Stimulated activated naive CD8-positive, alpha-beta T cell treated with anti-CD3 and anti-CD28 coated beads, Interleukin-15, amount 100 ng/mL, for 72 hours (primary cell): Measurements from ENCODE around the gene HIRIP3.

Experiments used
- ATAC-seq: fragments of 150-1000 bp; cut with Tn5 transposase; 2 replicates; pipeline ENCODE4 v1.10.0; 2021; ENCODE audit warnings: mild to moderate bottlenecking, moderate library complexity
- DNase-seq, 2 donors: peaks; one replicate each; pipeline ENCODE4 v3.0.0; 2021 to 2022
- H3K27ac Mint-ChIP-seq, 2 donors: one replicate each; pipeline ENCODE4 v1.8.0; 2022; ENCODE audit warnings: mild to moderate bottlenecking in 2 of 2, mixed read lengths in 2 of 2, moderate library complexity in 2 of 2
- H3K27me3 Mint-ChIP-seq: one replicate; pipeline ENCODE4 v1.8.0; 2022; ENCODE audit warnings: mixed read lengths
- H3K4me1 Mint-ChIP-seq: one replicate; pipeline ENCODE4 v1.8.0; 2022; ENCODE audit warnings: mild to moderate bottlenecking, mixed read lengths
- H3K4me3 Mint-ChIP-seq, 2 donors: one replicate each; pipeline ENCODE4 v1.8.0; 2022; ENCODE audit warnings: mild to moderate bottlenecking in 2 of 2, mixed read lengths in 2 of 2, moderate library complexity in 1 of 2
- H3K9me3 Mint-ChIP-seq, 2 donors: one replicate each; pipeline ENCODE4 v1.8.0; 2022; ENCODE audit warnings: mixed read lengths in 2 of 2

HIRIP3 gene

DNA sequence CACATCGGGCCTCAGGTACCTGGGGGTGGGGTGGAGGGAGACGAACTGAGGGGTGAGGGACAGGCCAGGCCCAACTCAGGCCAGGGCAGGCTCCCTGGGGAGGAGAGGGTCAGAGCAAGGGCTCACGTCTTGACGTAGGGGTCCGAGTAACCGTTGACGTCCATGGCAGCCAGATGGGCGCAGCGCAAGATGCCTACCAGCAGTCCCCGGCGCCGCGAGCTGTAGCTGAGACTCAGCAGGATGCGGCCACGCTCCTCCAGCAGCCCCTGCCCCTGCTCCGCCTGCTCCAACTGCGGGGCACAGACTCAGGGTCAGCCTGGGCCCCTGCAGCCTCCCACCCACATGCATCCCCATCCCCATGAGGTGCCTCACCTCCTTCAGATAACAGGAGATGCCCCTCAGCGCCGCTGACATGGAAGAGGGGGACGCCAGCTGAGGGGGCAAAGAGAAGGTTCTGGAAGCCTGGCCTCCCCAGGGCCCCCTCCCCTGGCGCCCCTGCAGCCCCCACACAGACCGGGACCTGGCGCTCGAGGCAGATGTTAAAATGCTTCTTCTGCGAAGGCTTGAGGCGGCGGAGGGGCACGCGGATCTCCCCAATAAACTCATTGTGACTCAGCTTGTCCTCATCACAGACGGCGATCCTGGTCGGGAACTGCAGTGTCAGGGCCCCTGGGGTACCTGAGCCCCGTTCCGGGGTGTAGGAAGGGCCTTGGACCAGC, 11.4 kb upstream of the HIRIP3 start:
- Mint-ChIP-seq H3K4me1 (peaks cover 37% of the 10 kb centered on the region), H3K27me3 (peaks cover 37% of the 10 kb centered on the region), H3K9me3 (no peaks in the 10 kb centered on the region), H3K4me3 (no peak overlapping the region), H3K27ac (peak overlapping the region in 1 of 2 donors; percentile 85)
- DNase-seq = no peak
- ATAC-seq = no peak

DNA sequence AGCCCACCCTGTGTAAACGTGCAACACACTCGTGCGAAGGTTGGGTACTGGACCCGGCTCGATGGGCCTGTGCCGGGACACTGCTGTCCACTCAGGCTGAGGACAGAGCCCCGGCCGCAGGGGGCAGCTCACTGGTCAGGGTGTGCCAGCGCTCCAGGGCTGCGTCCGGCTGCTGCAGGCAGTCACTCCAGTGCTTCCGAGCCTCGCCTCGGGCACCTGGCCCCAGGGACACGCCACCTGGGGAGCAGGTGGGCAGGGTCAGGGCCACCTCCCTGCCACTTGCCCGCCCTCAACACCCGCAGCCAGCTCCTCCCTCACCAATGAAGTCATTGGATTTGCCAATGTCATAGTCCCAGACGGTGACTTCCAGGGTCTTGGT, 10.7 kb upstream of the HIRIP3 start:
- Mint-ChIP-seq H3K9me3 (no peaks in the 10 kb centered on the region), H3K27ac (no peak overlapping the region), H3K27me3 (peaks cover 30% of the 10 kb centered on the region), H3K4me3 (no peak overlapping the region), H3K4me1 (peaks cover 30% of the 10 kb centered on the region)
- no peak for DNase-seq
- no peak for ATAC-seq

GRCh38 chr16:30005341-30006094, 10.1 kb upstream of the HIRIP3 start:
- H3K27ac Mint-ChIP-seq = no peak overlapping the region
- H3K27me3 Mint-ChIP-seq = peaks cover 26% of the 10 kb centered on the region
- H3K4me1 Mint-ChIP-seq = peaks cover 29% of the 10 kb centered on the region
- ATAC-seq (peak; percentile 68), DNase-seq (peak; percentile 39 to 45)
- no peak overlapping the region for H3K4me3 Mint-ChIP-seq
- no peaks in the 10 kb centered on the region for H3K9me3 Mint-ChIP-seq

DNA sequence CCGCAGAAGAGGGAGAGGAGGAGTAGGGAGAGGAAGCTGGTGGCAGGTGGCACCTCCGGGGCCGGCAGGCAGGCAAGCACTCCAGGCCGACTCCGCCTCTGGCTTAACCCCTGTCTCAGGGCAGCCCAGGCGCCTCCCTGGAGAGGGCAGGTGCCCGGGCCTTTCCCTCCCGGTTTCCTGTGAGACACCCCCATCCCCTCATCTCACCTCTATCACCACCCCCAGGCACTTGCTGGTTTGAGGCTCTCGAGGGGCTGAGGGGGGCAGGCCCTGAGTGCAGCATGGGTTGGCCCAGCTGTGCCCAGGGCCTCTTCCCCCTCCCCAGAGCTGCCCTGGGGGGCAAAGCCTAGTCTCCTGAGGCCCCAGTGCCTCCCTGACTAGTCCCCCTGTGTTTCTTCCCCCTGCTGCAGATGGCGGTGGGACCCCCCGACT, 9.4 kb upstream of the HIRIP3 start:
- peak overlapping the region in 1 of 2 donors; percentile 93 for H3K27ac Mint-ChIP-seq
- H3K4me3 Mint-ChIP-seq = no peak overlapping the region
- H3K4me1 Mint-ChIP-seq = peaks cover 22% of the 10 kb centered on the region
- peaks cover 19% of the 10 kb centered on the region for H3K27me3 Mint-ChIP-seq
- no peak for DNase-seq
- H3K9me3 Mint-ChIP-seq = no peaks in the 10 kb centered on the region
- peak; percentile 31 for ATAC-seq

DNA sequence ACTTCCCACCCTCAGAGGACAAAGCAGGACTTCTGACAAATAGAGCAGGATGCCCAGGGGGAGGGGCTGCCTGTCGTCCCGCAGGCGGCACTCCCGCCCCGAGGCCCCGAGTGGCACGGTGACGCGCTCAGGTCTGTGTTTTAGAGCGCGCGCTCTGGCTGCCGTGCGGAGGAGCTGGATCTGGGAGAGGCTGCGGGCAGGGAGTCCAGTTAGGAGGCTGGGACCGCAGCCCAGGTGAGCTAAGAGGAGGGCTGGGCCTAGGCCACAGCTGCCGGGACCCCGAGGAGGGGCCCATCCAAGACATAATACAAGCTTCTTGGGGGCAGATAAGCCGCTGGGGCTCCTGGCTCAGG, 9.0 kb upstream of the HIRIP3 start:
- Mint-ChIP-seq H3K9me3 (no peaks in the 10 kb centered on the region), H3K27ac (peak overlapping the region in 1 of 2 donors; percentile 52), H3K27me3 (peaks cover 15% of the 10 kb centered on the region), H3K4me1 (peaks cover 18% of the 10 kb centered on the region), H3K4me3 (no peak overlapping the region)
- ATAC-seq (no peak), DNase-seq (no peak)

- no peak overlapping the region for H3K4me3 Mint-ChIP-seq
- ATAC-seq (no peak), DNase-seq (no peak)
- peaks cover 9% of the 10 kb centered on the region for H3K27me3 Mint-ChIP-seq
- H3K4me1 Mint-ChIP-seq = peaks cover 13% of the 10 kb centered on the region
- H3K27ac Mint-ChIP-seq = peak overlapping the region in 1 of 2 donors; percentile 88
- H3K9me3 Mint-ChIP-seq = no peaks in the 10 kb centered on the region
Measured at GRCh38 chr16:30003670-30004423, 8.4 kb upstream of the HIRIP3 start.

DNA sequence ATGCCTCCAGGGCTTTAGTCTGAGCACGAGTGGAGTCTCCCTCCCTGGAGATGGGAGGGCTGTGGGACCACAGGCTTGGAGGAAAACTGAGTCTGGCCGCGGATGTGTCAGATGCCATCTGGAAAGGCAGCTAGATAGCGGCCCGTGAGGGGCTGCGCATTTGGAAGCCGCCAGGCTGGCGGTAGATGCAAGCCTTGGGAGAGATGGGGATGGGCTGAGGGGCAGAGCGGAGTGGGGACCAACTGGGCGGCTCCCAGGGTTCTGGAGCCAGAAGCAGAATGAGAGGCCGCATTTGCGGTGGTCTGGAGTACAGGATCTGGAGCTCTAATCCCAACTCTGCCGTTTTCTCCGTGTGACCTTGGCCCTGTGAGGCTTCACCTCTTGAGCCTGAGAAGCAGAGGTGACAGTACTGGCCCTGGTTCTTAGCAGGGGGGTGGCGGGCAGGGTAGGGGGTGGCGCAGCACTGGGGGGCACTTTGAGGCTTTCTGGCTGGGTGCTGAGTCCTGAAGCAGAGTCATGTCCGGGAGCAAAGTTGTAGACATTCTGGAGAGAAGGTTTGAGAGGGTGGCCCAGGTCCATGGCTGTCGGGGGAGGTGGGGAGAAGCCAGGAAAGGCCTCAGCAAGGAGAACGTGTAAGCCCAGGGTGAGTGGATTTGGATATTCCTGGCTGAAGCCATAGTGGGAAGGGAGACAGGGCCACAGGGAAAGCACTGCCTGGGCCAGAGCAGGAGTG, 7.4 kb upstream of the HIRIP3 start:
- no peak for DNase-seq
- H3K27me3 Mint-ChIP-seq = peaks cover under 1% of the 10 kb centered on the region
- H3K4me3 Mint-ChIP-seq = no peak overlapping the region
- H3K27ac Mint-ChIP-seq = peak overlapping the region; percentile 5 to 40
- no peaks in the 10 kb centered on the region for H3K9me3 Mint-ChIP-seq
- H3K4me1 Mint-ChIP-seq = peaks cover 17% of the 10 kb centered on the region
- ATAC-seq = no peak

DNA sequence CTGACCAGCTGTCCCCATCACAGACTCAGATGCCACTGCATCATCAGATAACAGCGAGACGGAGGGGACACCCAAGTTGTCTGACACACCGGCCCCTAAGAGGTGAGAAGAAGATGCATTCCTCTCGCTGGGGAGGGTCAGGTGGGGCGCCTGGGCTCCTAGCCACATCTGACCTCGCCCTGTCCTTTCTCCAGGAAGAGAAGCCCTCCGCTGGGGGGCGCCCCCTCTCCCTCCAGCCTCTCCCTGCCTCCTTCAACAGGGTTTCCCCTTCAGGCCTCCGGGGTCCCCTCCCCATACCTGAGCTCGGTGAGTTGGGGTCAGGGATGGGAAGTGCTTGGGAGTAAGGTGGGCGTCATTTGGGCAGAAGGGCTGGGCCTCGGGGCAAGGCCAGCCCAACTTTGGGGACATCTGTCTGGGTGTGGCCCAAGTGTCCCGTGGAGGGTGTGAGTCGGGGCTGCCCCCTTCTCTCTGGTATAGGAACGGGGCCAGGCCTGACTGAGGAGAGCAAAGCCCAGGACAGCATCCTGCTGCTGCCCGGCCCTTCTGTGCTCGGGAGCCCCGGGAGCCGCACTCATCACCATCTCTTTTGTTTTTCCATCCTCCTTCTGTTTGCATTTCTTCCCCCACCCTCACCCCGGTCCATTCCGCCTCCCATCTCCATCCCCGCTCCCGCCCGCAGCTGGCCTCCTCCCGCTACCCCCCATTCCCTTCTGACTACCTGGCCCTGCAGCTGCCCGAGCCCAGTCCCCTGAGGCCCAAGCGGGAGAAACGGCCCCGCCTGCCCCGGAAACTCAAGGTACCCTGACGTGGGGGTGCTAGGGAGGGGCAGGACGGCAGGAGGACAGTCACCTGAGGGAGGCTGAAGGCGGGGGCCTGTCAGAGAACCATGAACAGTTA, 5.6 kb upstream of the HIRIP3 start:
- Mint-ChIP-seq H3K9me3 (no peaks in the 10 kb centered on the region), H3K4me3 (no peak overlapping the region), H3K27ac (no peak overlapping the region), H3K4me1 (peaks cover 31% of the 10 kb centered on the region), H3K27me3 (no peaks in the 10 kb centered on the region)
- DNase-seq (no peak), ATAC-seq (no peak)

- Mint-ChIP-seq H3K27me3 (no peaks in the 10 kb centered on the region), H3K4me1 (peaks cover 34% of the 10 kb centered on the region), H3K9me3 (no peaks in the 10 kb centered on the region), H3K4me3 (no peak overlapping the region), H3K27ac (peak overlapping the region in 1 of 2 donors; percentile 73)
- ATAC-seq (no peak), DNase-seq (no peak)
Measured at GRCh38 chr16:29999605-30000004, 4.2 kb upstream of the HIRIP3 start.

- Mint-ChIP-seq H3K4me1 (peaks cover 45% of the 10 kb centered on the region), H3K9me3 (no peaks in the 10 kb centered on the region), H3K27me3 (no peaks in the 10 kb centered on the region), H3K27ac (peak overlapping the region; percentile 98 to 100), H3K4me3 (peak overlapping the region; percentile 98 to 100)
- DNase-seq = no peak
- no peak for ATAC-seq
Measured at GRCh38 chr16:29996766-29997250, 1.4 kb upstream of the HIRIP3 start.

- Mint-ChIP-seq H3K27ac (peak within 1 kb of the TSS; percentile 98 to 100), H3K4me3 (peak within 1 kb of the TSS; percentile 98 to 100), H3K9me3 (no peaks in the 10 kb centered on the region), H3K4me1 (peaks cover 45% of the 10 kb centered on the region), H3K27me3 (no peaks in the 10 kb centered on the region)
- ATAC-seq (peak; percentile 99), DNase-seq (peak; percentile 99)
Measured at GRCh38 chr16:29995911-29996765, 721 bp upstream of the HIRIP3 start, which contains the start of gene INO80E. INO80E (plus strand) TSS chr16:29996241; CDS start chr16:29996311, 70 bp downstream.

DNA sequence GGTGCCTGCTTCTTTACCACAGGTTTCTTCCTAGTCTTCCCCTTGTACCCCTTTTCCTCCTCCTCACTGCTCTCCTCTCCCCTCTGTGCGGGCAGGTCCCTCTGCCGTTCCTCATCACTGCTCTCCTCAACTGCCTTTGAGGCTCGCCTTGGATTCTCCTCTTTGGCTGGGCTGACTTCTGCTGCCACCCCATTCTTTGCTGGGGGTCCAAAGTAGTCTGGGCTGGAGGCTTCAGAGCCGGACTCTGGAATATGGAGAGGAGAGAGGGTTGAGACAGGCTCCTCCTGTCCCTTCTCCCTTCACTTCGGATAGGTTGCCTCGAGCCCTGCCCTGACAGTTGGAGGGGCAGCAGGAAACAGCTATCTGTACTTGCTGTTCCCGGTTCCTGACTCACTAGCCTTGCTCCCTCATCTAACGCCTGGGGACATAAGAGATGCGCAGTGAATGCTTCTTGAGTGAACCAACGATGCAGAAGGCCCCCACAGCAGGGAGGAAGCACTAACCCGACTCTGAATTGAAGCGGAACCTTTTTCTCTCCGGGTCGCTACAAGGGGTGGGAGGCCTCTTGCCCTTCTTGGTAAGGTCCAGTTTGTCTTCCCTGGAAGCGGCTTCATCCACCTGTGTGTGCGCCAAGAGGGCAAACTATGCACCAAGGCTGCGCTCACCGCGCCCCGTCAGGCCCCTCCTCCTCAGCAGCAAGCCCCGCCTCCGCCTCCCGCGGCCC, 655 bp downstream of the HIRIP3 start:
- Mint-ChIP-seq H3K4me1 (peaks cover 45% of the 10 kb centered on the region), H3K27ac (peak overlapping the region; percentile 98 to 100)

More for the DNA sequence above, 655 bp downstream of the HIRIP3 start:
- no peak for DNase-seq
- no peaks in the 10 kb centered on the region for H3K9me3 Mint-ChIP-seq
- H3K27me3 Mint-ChIP-seq = no peaks in the 10 kb centered on the region
- ATAC-seq = peak; percentile 46
- peak overlapping the region; percentile 98 to 100 for H3K4me3 Mint-ChIP-seq
